Mesothelial cell of epicardium (in vitro differentiated cells): ENCODE data around the gene UGT2A1. TPM values are rescaled to one million over a fixed set of nuclear protein-coding genes. Genes with fewer than 3 reads are reported as not detected.

ENCODE experiments used
- DNase-seq, 2 experiments: peaks; one replicate each; pipeline ENCODE4 v3.0.0; 2021; ENCODE audit warnings: low spot score in 2 of 2; ENCODE audit not compliant: unreplicated experiment in 2 of 2
- H3K27ac Mint-ChIP-seq: 2 replicates; pipeline ENCODE4 v1.8.0; 2021; ENCODE audit warnings: mixed read lengths
- H3K27me3 Mint-ChIP-seq: 2 replicates; pipeline ENCODE4 v1.8.0; 2021; ENCODE audit warnings: low read depth, mixed read lengths
- H3K36me3 Mint-ChIP-seq: 2 replicates; pipeline ENCODE4 v1.8.0; 2021; ENCODE audit warnings: mixed read lengths
- H3K4me1 Mint-ChIP-seq: 2 replicates; pipeline ENCODE4 v1.8.0; 2021; ENCODE audit warnings: mixed read lengths
- H3K4me3 Mint-ChIP-seq: 2 replicates; pipeline ENCODE4 v1.8.0; 2021; ENCODE audit warnings: mild to moderate bottlenecking, moderate library complexity, mixed read lengths
- H3K9me3 Mint-ChIP-seq: 2 replicates; pipeline ENCODE4 v1.8.0; 2021; ENCODE audit warnings: mixed read lengths
- CTCF ChIP-seq: fragments of 200-600 bp; sonication (generic); IDR thresholded peaks from one replicate; pipeline ENCODE4 v1.5.0; 2021; ENCODE audit warnings: antibody characterized with exemption; ENCODE audit not compliant: unreplicated experiment
- total RNA-seq: library from RNA; stranded (reverse); gene quantifications from 3 replicates; pipeline ENCODE4 v1.2.1, GENCODE V29; 2021

Gene UGT2A1
- total RNA-seq, 1 donor from 2014 or later: not detected

- TF ChIP-seq CTCF: no peak
- Mint-ChIP-seq H3K9me3 (peaks cover 4% of the 10 kb centered on the region), H3K27ac (no peak overlapping the region), H3K4me1 (no peaks in the 10 kb centered on the region), H3K4me3 (no peak overlapping the region), H3K36me3 (no peaks in the 10 kb centered on the region), H3K27me3 (peaks cover 1% of the 10 kb centered on the region)
- DNase-seq: no peak
Observed at GRCh38 chr4:69576251-69576877, 76.7 kb downstream of the UGT2A1 start.

GRCh38 chr4:69568787-69569186, 84.3 kb downstream of the UGT2A1 start:
- Mint-ChIP-seq H3K27me3 (peaks cover 1% of the 10 kb centered on the region), H3K9me3 (no peaks in the 10 kb centered on the region), H3K4me1 (no peaks in the 10 kb centered on the region), H3K27ac (no peak overlapping the region), H3K4me3 (no peak overlapping the region), H3K36me3 (no peaks in the 10 kb centered on the region)
- TF ChIP-seq CTCF: no peak
- no peak for DNase-seq

- no peaks in the 10 kb centered on the region for H3K27me3 Mint-ChIP-seq
- H3K4me1 Mint-ChIP-seq: no peaks in the 10 kb centered on the region
- H3K27ac Mint-ChIP-seq: no peak overlapping the region
- no peak overlapping the region for H3K4me3 Mint-ChIP-seq
- no peaks in the 10 kb centered on the region for H3K36me3 Mint-ChIP-seq
- DNase-seq: no peak
- no peak for TF ChIP-seq CTCF
- no peaks in the 10 kb centered on the region for H3K9me3 Mint-ChIP-seq
Observed at GRCh38 chr4:69563424-69563823, 89.6 kb downstream of the UGT2A1 start.

GRCh38 chr4:69549651-69550050, 103.4 kb downstream of the UGT2A1 start:
- no peak overlapping the region for H3K27ac Mint-ChIP-seq
- H3K36me3 Mint-ChIP-seq: no peaks in the 10 kb centered on the region
- no peak for TF ChIP-seq CTCF
- no peak for DNase-seq
- H3K9me3 Mint-ChIP-seq: peaks cover 22% of the 10 kb centered on the region
- H3K27me3 Mint-ChIP-seq: no peaks in the 10 kb centered on the region
- no peak overlapping the region for H3K4me3 Mint-ChIP-seq
- H3K4me1 Mint-ChIP-seq: peaks cover 1% of the 10 kb centered on the region

GRCh38 chr4:69546134-69546765, 106.8 kb downstream of the UGT2A1 start:
- no peak for DNase-seq
- Mint-ChIP-seq H3K36me3 (no peaks in the 10 kb centered on the region), H3K4me3 (no peak overlapping the region), H3K27ac (no peak overlapping the region), H3K4me1 (peaks cover 1% of the 10 kb centered on the region), H3K27me3 (no peaks in the 10 kb centered on the region), H3K9me3 (peaks cover 10% of the 10 kb centered on the region)
- no peak for TF ChIP-seq CTCF

Other genes with a start within 250 kb of the UGT2A1 start
- 0.40 to 0.51 TPM in 2 of 3 replicates, not detected in the other for gene UGT2B4, start 157.3 kb downstream of the UGT2A1 start, total RNA-seq
- gene UGT2A2, start 13.6 kb downstream of the UGT2A1 start, total RNA-seq: not detected in 3 replicates
- 0.34 to 0.51 TPM (median 0.38 TPM) in 3 replicates for gene SULT1B1, start 107.4 kb upstream of the UGT2A1 start, total RNA-seq
- 118 to 122 TPM (median 121 TPM) in 3 replicates for gene SULT1E1, start 206.9 kb upstream of the UGT2A1 start, total RNA-seq